ENCODE results near the gene RIMS4.

Gene RIMS4

DNA sequence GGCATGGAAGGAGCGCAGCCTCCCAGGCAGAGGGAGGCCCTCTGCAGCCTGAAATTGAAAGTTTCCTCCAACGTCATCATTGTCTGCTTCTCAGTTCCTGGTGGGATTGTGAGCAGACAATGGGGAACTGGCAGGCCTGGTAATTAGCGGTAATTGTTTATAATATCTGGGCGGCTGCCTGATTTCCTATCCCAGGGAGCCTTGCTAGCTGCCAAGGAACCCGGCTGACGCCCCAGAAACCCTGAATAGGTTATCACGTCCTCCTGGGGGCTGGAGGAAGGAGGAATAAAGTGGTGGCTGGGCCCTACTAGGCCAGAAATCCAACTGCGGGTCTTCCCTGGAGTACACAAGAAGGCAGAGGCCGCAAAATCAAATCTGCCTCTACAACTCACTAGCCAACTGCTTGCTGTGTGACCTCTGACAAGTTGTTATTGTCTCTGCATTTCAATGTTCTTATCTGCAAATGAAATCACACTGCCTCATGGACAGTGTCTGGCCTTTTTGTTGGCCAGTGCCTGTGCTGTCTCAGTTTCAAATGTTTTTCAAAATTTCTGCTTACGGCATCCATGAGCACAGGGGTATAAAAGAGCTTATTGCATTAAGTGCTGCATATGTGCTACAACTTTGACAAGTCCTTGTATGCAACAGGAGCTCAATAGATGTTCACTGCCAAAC, 47.7 kb downstream of the RIMS4 start:
- DNase-seq (ENCODE audit: low read depth), result no peak

DNA sequence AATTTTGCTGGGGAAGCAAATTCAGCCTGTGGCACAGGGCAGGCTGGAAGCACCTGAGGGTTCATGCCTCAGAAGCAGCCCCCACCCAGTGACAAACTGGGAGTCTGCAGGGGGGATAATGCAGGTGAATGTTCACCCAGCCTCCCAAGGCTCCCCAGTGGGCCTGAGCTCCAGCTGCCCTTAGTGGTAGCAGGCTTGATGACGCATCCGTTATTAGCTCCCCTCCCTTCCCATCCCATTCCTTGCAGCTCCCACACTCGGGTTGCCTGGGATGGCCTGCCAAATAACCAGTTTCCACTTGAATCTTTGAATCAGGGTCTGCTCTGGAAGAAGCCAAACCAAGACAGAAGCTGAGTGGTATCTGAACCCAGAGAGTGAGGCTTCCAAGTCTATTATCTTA, 48.9 kb downstream of the RIMS4 start:
- DNase-seq (ENCODE audit: low read depth), result no peak

DNA sequence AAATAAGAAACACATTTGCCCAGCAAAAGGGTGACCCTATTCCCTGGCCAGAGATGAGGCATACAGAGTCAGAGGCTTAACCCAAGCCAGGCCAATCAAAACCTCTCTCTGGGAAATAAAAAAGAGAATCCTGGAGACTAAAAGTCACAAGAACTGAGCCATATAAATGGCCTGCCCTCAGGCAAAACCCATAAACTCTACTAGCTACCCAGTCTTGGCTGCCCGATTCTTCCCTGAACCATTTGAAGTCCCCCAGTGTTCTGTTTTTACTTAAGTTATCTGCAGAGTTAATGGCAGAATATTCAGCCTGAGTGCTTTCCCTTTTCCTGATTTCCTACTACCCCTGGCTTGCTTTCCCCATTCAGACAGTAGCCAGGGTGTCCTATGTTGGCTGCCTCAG, 50.8 kb downstream of the RIMS4 start:
- DNase-seq (ENCODE audit: low read depth), result no peak

DNA sequence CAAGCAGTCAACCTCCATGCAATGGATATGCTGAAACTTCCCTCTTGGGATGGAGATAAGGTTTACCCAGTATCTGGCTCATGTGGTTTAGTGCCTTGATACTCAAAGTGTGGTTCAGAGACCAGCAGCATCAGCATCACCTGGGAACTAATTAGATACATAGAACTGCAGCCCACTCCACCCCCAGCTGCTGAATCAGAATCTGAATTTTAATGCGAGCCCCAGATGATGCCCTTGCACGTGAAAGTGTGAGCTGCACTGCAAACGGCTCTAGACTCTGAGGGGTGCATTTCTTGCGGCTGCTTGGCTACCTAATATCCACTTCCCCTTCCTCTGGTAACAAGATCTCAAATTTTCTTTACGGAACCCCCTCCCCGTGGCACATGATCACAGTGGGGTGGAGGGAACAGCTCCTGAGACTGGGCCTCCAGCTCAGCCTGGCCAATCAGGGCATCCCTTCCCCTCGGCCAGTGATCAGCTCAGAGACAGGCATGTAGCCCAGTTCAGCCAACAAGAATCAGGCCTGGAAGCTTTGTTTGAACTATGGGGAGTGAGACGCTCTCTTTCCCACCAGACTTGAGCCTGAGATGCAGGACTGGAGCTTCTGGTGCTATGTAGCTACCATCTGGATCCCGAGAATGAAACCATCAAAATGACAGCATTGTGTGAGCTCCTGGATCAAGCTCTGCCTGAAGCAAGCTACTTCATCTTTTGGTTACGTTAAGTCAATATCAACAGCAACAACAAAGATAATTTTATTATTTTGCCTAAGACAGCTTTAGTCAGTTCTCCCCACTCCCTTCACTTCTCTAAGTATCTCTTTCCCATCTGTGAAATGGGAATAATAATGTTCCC, 51.9 kb downstream of the RIMS4 start:
- DNase-seq (ENCODE audit: low read depth), result no peak

DNA sequence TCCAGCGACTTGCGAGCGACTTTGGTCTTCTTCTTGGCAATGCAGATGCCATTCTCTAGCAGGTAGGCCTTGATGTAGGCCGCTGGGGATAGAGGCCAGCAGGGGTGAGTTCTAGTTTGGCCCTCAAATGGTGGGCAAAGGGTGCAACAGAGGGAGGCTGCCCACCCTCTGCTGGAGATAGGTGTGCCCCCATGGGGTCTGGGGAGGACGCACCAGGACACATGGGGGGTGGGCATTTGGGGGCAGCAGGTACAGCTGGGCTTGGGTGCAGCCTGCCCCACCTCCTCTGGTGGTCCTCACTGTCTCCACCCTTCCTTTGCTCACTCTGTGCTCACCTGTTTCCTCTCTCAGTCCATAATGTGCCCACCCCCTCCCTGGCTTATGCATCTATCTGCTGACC, 53.4 kb downstream of the RIMS4 start:
- DNase-seq (ENCODE audit: low read depth), result no peak

DNA sequence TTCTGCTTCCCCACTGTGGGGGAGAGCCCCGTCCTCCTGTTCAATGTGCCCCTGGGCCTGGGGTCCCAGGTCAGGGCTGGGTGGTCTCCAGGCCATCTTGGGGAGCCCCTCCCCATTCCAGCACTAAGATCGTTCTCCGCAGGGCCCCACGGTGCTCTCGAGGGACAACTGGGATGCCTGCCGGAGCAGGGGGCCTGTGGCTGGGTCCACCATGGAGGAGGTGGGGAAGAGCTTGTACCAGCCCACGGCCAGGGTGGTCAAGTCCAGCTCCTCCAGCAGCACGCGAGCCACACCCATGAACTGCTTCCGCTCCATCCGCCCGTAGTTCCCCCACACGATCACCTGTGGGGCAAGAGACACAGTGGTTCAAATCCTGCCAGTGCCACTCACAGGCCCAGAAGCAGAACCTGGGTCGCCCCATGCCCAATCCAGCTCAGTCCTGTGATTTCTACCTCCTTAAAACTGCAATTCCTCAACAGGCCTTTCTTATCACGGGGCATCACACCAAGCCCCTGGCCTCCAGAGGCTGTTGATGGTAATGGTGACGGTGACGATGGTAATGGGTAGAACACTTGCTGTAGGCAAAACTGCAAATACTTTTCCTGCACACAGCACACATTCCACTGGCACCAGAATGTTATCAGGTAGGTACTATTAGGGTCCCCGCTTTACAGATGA, 54.2 kb downstream of the RIMS4 start:
- no peak for DNase-seq (ENCODE audit: low read depth)

DNA sequence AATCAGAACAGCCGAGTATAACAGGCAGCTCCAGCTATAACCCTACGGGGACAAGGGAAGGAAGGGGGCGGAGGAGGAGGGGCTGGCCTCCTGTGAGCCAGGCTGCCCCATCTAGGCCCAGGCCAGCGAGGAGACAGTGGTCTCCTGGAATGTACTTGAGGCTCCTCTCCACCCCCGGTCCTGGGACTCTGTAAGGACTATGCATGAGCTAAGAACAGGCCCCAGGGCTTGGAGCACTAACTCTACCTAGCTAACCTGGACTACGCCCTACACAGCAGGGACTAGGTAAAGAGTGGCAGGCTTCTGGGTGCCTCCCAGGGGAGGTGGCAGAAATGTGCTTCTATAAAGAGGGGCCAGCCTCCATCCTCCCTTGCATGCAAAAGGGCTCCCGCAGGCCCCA, 55.8 kb downstream of the RIMS4 start:
- no peak for DNase-seq (ENCODE audit: low read depth)

DNA sequence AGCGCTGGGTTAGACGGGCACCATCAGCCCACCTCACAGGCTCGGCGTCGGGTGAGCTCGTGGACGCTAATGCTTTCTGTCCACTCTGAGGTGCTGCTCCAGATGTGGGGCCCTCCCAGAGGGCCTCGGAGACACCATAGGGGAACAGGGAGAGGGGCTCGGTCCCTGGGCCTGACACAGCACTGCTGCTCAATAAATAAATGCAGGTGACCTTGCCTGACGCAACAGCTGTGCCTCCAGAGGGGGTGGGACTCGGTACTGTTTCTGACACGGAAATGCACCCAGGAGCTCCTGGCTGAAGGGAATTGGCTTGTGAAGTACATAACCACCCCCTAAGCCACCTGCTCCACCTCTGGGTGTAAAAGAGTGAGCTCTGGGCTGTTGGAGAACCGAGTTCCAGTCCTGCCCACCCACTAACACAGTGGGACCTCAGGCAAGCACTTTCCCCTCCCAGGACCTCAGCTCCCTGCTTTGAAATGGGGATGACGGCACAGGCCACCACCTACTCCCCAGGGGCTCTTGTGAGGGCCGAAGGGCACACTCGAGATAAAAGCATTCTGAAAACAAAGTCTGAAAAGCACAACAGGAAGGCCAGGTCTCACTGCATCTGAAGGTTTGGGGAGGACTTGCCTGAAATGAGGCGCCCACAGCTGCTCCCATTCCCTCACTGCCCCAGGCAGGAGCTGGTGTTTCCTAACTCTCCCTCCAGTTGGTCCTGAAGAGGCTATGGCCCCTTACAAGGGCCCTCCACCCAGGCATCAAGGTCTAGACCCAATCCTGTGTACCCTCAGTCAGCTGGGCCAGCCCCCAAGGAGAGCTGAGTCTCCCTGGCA, 58.0 kb downstream of the RIMS4 start:
- DNase-seq (ENCODE audit: low read depth), result no peak

DNA sequence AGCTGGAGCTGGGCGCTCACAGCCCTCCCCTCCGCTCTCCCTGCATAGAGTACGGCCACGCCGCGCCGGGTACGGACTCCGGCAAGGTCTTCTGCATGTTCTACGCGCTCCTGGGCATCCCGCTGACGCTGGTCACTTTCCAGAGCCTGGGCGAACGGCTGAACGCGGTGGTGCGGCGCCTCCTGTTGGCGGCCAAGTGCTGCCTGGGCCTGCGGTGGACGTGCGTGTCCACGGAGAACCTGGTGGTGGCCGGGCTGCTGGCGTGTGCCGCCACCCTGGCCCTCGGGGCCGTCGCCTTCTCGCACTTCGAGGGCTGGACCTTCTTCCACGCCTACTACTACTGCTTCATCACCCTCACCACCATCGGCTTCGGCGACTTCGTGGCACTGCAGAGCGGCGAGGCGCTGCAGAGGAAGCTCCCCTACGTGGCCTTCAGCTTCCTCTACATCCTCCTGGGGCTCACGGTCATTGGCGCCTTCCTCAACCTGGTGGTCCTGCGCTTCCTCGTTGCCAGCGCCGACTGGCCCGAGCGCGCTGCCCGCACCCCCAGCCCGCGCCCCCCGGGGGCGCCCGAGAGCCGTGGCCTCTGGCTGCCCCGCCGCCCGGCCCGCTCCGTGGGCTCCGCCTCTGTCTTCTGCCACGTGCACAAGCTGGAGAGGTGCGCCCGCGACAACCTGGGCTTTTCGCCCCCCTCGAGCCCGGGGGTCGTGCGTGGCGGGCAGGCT, 60.1 kb downstream of the RIMS4 start:
- DNase-seq (ENCODE audit: low read depth), result no peak

DNA sequence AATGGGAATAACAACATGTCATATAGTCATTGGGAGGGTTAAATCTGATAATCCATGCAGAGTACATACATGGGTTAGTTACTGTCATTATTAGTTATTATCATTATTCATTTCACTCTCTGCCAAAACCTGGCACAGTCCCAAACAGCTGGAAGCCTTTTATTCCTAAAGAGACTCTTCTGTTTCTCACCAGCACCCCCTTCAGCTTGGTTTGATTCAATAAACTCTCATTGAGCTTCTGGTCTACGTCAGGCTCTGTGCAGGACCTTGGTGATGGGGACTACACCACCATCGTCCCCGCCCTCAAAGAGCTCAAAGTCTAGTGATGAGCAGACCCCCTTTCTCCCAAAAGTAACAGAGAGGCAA, 62.4 kb downstream of the RIMS4 start:
- DNase-seq (ENCODE audit: low read depth), result no peak

DNA sequence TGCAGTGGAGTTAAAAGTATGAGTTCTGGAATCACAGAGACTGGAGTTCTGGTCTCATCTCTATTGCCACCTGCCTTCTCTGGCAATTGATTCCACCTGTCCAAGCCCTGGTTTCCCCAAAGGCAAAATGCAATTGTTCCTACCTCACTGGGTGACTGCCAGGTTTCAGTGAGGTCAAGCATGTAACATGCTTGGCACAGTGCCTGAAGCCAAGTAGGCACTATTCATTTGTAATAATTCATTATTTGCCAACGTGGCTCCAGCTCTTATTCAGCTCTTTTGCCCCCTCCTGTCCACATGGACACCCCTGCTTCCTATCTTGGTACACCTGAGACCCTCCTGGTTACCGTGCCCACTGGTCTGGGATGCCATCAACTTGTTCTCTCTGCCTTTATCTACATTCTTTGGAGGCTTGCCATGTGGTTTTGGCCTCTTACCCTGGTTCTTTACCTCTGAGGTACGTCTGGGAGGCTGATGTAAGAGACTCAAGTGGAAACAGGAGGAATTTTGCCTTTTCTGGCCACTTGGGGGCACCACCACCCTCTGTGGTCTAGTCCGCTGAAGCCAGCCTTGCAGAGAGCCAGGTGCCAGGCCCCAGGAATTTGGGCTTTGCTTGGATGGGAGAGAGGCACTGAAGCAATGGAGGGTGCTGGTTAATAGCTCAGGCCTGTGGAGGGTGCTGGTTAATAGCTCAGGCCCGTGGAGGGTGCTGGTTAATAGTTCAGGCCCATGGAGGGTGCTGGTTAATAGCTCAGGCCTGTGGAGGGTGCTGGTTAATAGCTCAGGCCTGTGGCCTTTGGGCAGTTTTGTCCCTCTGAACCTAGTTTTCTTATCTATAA, 63.0 kb downstream of the RIMS4 start:
- DNase-seq (ENCODE audit: low read depth), result peak; percentile 53

DNA sequence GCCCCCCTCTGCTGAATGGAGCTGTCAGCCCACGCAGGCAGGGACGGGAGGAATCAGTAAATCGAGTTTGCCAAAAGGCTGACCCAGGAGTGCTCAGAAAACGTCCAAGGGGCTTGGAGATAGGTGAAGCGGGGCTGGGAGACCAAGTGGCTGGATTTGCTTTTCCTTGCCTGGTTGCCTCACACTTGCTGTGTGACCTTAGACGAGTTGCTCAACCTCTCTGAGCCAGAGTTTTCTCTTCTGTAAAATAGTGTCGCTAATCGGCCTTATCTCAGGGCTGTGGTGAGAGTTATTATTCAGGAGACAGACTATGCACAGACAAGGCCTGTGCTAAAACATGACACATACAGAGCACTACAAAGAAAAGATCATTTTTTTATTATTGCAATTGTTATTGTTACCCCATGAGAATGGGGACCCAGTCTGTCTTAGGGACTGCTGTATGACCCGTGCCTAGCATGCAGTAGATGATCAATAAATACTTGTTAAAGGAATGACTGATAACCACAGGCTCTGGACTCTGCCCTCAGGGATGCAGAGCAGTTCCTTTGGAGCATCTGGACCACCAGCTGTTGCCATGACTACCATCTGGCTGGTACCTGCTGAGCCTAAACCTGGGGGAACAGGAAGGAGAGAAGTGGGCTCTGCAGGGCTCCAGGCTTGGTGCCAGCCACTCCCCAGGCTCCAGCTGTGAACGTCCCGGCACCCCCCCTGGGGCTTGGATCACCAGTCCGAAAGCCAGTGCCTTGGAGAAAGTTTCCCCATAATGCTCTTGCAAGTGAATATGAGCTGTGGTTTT, 63.8 kb downstream of the RIMS4 start:
- no peak for DNase-seq (ENCODE audit: low read depth)

DNA sequence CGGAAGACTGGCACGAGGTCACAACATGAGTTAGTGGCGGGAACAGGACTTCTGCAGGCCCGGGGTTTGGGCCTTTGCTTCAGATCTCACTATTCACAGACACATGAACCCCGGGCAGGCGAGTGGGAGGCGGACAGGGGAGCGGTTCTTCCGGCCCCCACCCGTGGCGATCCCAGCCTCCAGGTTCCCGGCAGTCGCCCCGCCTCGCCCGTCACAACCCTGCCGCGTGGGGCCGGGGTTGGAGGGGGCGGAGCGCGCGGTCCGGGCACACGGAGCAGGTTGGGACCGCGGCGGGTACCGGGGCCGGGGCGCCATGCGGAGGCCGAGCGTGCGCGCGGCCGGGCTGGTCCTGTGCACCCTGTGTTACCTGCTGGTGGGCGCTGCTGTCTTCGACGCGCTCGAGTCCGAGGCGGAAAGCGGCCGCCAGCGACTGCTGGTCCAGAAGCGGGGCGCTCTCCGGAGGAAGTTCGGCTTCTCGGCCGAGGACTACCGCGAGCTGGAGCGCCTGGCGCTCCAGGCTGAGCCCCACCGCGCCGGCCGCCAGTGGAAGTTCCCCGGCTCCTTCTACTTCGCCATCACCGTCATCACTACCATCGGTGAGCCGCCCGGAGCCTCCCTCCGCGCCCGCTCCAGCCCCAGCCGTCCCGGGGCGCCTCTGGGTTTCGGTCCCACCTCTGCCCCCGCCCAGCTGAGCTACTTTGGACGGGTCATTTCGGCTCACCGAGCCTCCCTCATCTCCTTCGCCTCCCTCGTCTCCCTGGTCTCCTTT, 64.6 kb downstream of the RIMS4 start, which contains the start of gene KCNK15:
Gene KCNK15 (plus strand): TSS at position 268 of the 769 bp plus-strand sequence. CDS start 46 bp downstream, at position 314.
- peak; percentile 32 for DNase-seq (ENCODE audit: low read depth)

DNA sequence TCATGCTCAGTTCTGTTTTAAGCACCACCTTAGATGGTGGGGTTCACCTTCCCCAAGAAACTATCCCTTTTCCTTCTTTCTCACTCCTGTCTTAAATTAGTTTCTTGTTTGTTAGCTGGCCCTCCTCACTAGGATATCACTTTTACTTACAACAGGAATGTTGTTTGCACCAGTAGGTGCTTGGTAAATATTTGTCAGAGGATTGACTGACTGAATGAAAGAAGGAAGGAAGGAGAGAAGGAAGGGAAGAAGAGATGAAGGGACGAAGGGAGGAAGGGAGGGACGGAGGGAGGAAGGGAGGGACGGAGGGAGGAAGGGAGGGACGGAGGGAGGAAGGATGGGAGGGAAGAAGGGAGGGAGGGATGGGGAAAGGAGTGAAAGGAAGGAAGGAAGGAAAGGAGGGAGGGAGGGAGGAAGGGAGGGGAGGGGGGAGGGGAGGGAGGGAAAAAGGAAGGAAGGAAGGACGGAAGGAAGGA, 65.2 kb downstream of the RIMS4 start:
- no peak for DNase-seq (ENCODE audit: low read depth)

DNA sequence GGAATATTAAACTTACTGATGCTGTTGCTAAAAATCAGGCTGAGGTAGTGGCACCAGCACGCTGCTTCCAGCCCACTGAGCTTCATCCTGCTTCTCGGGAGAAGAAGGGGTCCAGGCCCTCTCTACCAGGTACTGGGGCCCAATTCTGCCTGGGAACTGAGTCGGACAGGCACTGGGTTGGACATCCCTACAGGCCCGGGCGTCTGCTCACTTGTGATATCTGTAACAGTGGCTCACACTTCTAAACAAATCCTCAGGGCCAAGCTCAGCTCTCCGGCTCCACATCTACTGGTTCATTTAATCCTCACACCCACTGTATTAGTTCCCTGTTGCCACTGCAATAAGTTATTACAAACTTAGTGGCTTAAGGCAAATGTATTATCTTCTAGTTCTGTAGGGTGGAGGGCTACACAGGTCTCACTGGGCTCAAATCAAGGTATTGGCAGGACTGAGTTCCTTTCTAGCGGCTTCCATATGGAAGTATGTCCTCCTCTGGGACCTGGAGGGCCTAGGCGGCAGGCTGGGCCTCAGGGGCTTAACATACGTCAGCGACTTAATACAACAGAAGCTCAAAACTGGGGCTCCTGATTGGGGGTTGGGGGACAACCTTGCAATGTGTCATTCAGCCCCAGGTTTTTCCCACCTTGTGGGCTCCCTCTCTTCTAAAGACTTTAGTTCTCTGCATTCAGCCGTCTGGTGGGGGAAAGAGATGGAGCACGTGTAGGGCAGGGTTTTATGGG, 66.3 kb downstream of the RIMS4 start:
- DNase-seq (ENCODE audit: low read depth), result no peak

DNA sequence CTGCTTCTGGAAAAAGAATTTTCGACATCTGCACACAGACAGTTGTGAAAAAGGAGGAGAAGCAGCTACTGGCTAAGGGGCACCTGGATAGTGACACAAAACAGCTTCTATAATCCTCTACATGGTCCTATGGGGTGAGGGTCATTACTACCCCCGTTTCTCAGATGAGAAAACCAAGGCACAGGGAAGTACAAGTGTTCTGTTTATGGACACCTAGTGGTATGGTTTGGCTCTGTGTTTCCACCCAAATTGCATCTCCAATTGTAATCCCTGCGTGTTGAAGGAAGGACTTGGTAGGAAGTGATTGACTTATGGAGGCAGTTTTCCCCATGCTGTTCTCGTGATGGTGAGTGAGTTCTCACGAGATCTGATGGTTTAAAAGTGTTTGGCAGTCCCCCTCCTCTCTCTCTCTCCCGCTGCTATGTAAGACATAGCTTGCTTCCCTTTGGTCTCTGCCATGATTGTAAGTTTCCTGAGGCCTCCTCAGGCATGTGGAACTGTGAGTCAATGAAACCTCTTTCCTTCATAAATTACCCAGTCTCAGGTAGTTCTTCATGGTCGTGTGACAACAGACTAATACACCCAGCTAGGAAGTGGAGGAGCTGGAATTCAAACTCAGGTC, 67.2 kb downstream of the RIMS4 start:
- DNase-seq (ENCODE audit: low read depth), result no peak

DNA sequence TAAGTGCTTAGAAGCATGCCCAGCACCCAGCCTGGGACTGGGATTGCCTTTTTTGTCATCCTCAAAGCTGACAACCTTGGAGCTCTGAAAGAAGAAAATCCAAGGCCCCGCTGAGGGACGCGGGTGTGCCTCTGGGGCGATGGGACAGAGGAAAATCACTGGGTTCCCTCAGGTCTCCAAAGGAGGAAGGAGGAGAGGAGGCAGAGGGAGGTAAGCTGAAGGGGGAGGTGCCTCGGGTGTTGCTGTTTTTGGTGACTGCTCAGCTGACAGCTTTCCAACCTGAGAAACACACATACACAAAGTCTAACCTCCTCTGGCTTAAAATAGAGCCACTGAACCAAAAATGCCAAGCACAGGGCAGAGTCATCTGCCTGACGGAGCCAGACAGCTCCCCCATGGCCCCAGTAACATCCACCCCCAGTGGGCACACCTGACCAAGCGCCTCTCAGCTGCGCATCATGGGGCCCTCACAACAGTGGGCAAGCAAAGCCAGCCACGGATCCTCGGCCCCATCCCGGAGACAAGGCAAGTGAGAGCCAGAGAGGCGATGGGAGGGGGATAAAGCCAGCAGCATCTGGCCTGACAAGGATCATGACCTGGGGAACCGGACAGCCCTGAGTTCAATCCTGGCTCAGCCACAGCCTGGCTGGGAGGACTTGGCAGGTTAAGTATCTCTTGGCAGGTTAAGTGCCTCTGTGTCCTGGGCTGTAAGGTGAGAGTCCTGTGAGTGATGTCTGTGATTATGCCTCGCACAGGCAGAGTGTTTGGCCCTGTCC, 67.9 kb downstream of the RIMS4 start:
- DNase-seq (ENCODE audit: low read depth), result no peak

Measured in activated T-cell treated with anti-CD3 and anti-CD28 coated beads for 24 hours (primary cell).